Activated CD4-positive, alpha-beta T cell treated with anti-CD3 and anti-CD28 coated beads, Interleukin-2, Interleukin-6, amounts not matched to agents 100 ng/mL and 50 ng/mL, durations not matched to agents 16 hours and 8 hours (primary cell): ENCODE measurements around the gene CRBN.

Experiments used
- DNase-seq: peaks from one replicate; pipeline ENCODE4 v3.0.0-alpha.2; 2020

CRBN gene

DNA sequence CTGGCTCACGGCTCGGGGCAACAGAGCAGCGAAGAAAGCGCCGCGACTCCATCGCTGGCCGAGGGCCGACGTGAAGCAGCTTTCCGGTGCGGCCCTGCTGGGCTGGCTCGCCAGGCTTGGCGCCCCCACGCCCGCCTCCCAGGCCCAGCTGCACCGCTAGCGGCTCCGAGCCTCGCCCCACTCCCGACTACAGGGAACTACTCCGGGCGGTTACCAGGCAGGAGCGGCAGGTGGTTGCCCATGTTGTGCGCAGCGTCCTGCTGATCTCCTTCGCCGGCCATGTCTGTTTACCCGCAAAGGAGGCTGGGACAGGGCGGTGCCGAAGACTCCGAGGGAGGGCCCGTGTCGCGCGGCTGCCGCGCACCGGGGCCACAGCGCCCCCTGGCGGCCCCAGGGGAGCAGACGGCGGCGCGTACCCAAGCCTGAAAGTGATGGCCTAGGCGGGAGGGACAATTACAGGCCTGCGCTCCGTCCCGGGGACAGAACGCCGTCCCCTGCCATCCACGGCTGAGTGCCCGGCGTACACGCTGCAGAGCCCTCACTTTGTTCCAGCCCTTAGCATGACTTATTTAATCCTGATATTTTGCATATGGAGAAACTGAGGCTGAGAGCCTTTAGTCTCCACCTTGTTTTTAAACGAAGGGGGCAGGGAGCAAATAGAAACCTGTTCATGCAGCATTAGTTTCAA, at the start of gene CRBN:
Gene CRBN (minus strand): TSS at position 285 of the 688 bp plus-strand sequence. CDS start 4 bp downstream, at position 281.
- peak; percentile 91 for DNase-seq

DNA sequence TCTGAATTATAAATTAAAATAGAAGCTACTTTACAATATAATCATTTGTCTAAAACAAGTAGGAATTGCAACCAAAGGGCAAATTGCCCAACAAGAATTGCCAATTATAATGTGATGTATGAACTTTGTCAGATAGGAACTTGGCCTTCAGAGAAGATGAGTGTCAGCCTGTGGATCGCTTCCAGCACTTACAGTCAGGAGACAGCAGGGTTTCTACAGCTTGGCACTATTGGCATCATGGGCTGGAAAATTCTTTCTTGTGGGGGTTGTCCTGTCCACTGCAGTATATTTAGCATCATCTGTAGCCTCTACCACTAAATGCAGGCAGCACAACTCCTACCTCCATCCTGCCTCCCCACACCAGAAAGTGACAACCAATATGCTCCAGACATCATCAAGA, 48.1 kb upstream of the CRBN start:
- DNase-seq, result no peak

DNA sequence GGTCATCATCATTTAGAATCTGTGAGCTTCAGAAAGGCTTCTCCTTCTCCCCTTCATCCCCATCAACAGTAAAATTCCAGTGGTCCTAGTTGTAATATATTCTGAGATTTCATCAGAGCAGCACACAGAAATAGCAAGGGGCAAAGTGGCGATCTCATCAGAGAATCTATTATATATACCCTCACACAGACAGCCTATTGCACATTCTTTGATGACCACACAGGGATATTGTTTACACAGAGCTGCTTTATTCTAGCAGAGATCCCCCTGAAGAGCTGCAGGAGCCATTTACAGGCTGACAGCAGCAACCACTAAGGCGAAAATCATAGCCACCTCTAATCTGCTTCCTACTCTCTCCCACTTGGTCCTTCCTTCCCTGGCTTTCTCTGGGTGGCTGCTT, 42.0 kb upstream of the CRBN start:
- DNase-seq, result no peak

DNA sequence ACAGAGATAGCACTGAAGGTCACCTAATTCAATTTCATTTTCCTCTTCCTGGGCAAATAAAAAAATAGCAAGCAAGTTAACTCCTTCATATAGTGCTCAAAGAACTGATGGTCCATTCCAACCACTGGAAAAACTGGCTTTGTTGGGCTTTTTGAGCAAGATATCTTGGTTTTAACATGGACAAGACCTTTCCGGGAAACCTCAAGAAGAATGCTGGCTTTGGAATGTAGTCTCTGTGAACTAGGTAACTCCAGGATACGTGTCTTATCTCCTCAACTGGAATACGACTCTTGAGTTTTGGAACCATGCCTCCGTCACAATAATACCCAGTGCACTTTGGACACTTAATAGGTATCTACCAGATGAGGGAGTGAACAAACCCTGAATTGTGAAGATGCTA, 36.9 kb upstream of the CRBN start:
- DNase-seq, result no peak

DNA sequence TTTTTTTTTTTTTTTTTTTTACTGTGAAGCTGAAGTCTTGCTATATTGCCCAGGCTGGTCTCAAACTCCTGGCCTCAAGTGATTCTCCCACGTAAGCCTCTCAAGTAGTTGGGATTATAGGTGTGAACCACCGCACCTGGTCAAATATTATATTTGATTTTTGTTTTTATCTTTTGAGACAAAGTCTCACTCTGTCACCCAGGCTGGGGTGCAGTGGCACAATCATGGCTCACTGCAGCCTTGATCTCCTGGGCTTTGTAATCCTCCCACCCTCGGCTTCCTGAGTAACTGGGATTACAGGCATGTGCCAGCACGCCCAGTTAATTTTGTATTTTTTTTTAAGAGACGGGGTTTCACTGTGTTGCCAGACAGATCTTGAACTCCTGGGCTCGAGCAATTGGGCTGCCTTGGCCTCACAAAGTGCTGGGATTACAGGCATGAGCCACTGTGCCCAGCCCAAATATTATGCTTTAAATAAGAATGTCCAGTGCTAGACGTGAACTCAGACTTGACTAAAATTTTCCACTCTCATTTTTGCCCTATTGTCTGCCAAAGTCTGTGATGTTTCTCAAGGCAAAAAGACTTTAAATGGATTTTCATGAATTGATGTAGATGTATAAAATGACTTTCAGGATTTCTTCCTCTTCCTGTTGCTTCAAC, 33.4 kb upstream of the CRBN start:
- no peak for DNase-seq

DNA sequence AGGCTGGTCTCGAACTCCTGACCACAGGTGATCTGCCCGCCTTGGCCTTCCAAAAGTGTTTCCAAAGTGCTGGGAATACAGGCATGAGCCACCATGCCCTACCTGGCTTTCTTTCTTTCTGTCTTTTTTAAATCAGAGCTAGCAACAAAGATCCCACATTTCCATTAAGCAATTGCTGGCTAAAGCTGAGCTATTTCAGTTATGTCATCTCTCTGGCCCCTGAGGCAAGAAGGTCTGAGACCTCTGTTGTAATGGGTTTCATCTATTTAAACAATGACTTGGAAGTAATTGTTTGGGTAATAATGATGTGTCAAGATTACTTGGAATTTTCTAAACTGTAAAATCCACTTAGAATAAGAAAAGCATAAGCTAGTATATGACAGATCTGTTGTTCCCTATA, 30.2 kb upstream of the CRBN start:
- DNase-seq, result no peak

DNA sequence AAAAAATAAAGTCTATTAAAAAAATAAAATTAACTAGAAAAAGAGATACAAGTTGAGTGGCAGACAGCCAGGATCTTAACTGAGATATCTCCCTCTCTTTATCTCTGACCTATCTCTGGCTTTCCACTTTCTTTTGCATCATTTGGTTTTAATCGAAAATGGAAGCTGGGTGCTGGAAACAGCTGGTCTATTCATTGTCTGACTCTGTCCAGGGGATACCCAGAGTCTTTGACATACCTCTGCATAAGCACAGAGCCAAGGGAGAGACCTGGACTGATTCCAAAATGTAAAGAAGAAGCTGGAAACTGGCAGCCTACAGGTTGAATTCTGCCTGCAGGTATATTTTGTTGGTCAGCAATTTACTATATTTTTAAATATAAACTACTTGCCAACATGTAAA, 29.6 kb upstream of the CRBN start:
- DNase-seq, result no peak

DNA sequence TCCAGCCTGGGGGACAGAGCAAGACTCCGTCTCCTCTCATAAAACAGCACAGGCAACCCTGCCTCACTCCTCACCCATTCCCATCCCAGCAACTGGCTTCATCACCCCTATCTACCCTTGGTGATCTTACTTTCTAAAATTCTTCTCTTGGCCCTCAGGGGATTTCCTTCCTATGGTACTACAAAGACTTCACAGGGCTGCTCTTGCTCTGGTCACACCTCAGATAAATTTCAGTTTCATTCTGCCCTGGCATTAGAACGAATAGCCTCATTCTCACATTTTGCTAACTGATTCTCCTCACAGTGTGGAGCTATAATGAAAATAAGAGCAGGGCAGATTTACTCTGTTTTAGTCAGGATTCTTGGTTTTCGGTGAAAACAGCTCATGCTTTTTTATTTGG, 22.1 kb upstream of the CRBN start:
- DNase-seq, result peak; percentile 66

DNA sequence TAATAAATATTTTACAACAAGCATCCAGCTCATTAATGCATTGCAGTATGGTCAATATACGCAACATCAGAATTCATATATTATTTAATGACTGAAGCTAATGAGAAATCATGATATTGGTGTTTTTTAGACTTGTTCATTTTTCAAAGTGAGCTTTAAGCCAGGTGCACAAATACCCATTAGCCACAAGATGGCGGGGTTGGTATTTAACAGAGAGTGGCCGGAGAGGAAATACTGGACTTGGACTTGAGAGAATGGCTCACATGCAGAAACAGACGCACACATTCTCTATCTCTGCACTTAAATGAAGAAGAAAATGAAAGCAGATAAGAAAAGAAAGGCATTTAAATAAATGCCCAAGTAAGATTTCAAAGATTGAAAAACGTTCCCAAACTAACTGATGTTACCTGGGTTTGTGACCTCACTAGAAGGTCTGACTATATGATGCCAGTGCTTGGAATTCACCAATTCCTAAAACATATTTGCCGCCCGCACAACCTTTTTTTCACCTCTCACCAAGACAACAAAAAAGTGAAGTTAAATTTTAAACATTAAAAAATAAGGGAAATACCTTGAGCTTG, 21.2 kb upstream of the CRBN start:
- peak; percentile 68 for DNase-seq

DNA sequence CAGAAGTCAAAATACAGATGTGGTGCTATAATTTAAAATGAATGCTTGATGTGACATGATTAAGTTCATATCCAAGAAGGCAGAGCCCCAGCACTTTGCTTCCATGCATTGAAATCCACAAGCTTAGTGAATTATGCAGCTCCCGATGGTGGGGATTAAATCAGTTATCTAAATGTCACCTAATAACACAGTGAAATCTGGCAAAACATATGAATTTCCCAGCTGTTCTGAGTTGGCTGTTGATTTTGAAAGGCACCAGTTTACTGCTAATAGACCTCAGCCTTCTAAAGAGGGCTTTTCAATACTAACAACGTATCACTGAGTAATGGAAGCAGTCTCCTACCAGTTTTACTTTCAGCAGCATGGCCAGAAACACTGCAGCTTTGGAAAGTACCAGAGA, 19.8 kb upstream of the CRBN start:
- DNase-seq, result no peak

DNA sequence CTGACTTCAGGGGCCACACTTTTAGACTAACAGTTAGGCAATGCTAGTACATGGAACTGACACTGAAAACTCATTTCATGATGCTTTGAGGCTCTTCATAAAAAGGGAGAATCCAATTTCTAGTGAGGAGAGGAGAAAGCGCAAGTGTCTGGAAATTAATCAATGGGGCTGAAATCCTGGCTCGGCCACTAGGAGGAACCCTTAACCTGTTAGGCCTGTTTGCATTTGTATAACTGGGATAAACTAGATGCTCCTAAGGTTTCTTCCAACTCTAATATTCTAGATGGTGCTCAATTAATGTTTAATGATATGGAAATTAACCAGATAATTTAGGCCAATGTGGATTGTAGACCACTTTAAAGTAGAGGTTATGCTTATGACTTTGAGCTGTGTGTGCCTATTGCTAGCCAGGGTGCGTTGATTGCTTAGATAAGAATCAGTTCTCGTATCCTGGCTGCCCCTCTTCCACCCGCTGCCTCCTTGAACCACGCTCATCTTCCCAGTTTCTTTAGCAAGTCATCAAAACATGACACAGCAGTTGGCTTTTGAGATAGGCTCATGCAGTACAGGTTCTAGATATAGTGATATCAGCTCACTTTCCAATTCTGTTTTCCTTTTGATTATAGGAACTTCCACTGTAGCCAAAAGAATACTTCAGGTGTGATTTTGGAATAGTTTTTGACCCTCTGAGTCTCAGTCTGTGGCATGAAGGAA, 16.8 kb upstream of the CRBN start:
- DNase-seq, result no peak

DNA sequence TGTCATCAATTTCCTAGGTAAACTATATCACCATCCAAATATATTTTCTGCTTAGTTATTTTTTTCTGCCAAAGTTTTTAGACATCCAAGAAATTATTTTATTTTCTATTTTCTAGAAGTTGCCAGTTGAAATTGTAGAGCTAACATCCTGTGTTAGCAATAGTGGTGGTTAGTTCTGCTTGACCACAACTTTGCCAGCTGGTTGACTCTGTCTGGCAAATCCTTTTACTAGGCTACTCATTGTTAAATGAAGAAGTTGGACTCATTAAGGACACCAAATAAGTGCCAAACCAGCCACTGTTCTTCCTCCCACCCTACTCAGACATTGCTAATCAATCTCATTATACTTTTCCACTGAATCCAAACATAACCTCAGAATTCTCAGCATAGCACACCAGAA, 15.4 kb upstream of the CRBN start:
- no peak for DNase-seq

DNA sequence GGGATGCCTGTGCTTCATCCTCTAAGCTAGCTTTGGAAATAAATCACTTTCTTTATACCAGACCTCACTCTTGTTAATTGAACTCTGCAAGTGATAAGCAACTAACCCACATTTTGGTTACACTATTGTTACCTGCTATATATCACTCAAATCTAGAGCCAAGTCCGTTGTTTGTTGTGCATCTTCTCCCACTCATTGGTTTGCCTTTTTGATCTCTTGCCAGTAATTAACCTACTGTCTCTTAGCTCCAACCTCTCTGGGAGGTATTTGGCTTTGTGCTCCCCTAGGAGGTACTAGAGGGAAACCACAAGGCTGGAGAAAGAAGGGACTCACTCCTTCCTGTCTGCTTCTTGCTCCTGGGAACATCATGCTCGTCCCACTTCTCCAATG, 12.8 kb upstream of the CRBN start:
- no peak for DNase-seq

DNA sequence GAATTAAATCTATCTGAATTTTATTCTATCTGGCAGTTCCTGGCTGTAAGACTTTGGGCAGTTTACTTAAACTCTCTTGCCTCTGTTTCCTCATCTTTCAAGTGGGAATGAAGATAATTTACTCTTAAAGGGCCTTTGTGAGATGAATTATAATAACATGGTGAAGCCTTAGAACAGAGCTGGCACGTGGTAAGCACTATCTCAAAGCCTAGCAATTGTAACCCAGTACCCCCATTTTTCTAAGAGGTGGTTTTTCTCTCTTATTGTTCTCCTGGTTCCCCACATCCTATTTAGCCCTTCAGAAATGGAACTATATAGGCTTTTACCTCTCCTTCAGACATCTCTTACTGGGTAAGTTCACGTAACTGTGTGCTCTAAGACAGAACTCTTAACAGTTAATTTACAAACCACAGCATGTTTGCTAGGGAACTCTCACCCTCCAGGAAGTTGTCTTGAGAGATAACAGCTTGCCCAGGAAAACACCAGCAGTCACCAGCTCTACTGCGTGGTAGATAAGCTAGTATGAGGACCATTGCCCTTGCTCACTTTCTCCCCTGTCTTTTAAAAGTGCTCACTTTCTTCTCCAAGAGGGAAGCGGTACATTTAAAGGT, 12.3 kb upstream of the CRBN start:
- DNase-seq, result no peak

DNA sequence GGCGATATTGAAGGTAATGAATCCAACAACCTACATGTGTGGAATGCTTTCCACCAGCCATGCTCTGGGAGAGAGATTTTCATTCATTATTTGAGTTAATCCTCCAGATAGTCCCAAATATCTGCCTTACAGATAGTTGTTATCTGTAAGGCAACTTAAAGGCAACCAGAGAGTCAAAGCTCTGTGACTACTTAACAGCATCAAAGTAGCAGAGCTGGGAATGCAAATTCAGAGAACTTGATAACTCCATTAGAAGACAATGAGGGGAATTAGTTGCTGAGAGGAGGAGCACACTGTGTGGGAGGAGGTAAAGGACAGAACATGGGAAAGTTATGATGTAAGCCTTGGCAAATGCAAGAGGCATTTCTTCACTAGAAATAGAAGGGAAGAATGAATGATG, 10.5 kb upstream of the CRBN start:
- DNase-seq, result no peak

DNA sequence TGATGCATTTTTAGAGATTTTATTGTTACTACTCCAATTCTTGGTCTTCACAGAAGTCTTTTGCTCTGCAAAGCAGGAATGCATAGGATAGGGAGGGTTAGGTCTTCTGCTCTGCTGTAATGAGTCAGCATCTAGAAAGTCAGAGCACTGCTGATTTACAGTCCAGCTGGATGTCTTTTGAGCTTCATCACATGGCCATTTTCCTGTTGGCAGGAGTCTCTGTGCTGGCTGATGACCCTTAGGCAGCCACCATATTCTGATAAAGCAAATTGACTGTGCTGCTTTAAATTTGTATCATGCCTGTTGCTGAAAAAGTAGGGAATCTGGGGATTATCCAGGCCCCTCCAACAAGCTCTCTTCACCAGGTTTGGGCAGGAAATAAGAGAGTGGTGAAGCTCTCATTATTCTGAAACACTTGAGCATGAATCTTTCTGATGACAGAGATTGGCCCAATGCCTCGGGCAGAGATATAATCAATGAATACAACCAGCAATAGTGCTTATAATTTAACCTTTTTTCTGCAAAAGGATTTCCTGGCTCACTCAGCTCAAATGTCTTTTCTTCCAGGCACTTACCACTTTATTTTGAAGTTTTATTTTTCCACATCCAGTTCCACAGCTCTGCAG, 9.7 kb upstream of the CRBN start:
- no peak for DNase-seq

DNA sequence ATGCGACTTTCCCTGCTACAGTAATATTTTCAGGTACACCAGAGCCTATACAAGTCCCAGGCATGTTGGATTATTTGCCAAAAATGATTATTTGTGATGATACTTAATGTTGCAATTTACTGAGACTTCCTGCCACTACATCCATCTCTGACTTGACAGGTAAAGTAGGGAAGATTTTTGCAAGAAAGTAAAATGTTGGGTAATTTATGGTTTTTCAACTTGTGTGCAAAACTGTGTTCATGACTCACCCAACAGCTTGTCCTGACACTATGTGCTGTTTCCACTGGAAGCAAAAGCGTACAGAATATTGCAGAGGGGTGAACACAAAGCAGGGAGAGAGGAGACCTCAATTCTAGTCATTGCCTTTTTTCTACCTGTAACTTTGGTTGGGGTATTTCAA, 5.4 kb upstream of the CRBN start:
- no peak for DNase-seq

DNA sequence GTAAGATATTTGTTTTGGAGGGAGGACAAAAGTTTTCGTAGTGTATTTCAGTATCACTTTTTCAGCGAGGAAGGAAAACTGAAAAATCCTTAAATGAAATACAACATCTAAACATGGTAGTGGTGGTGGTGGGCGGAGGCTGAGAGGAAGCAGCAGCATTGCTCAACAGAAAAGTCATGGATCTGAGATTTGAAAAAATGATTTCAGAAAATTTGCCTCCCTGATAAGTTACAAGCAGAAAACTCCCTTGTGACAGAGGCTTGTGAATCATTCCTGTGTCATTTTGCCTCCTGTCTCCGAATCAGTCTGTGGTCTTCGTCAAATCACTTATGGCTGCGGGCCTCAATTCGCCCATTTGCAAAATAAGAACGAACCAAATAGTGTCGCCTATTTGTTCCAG, 965 bp upstream of the CRBN start:
- DNase-seq, result no peak

DNA sequence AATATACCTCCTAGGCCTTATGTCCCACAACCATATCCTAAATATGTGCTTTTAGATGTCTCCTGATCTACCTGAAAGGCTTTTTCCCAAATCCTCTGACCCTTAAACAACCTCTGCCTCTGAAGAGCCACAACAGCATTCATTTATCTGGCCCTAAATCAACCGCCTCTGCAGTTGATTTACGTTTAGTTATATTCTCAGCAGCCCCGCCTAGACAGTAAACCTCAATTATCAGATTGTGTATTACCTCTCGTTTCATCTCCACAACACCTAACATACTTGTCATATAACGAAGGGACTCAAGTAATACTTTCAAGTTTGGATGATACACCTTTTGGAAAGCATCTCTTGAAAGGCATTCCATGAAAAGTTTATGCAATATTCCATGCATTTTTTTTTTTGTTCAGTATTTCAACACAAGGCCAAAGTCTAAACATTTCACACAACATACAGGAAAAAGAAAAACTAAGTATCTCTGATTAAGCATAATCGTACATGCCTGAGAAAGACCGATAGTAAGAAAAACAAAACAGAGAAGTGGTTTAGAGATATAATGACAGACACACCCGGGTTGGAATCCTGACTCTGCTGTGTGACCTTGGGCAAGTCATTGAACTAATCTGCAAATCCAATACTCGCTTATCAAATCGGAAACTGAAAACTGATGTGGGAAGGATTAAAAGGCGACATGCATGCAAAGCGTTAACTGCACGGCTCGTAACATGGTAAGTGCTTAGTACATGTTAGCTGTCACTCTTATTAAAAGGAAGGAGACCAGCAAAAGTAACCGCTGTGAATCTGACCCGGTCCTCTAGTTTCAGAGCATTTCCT, 778 bp downstream of the CRBN start:
- no peak for DNase-seq

DNA sequence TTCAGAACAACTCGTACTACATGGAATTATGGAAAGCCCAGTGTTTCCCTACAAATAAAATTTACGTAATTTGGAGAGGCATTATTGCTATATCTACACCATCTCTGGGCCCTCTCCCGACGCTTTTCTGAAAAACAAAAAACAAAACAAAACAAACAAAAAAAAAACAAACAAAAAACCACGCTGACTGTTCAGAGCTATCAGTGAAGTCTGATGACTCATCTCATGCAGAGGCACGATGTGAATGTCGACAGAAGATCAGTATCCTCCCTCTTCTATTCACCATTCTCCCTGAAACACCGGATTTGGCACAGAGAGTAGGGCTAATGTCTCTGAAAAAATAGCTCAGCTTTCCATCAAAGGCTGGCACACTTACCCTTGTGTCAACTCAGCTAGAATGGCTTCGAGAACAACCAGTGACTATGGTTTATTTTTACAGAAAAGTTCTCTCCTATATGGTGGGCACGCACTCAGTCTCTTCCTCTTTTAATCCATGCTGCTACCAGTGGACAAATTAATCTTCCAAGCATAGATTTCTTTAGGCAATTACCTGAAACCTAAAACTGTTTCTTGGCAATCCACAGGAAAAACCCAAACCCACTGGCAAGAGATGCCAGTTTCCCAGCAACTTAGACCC, 1.5 kb downstream of the CRBN start:
- peak; percentile 32 for DNase-seq

DNA sequence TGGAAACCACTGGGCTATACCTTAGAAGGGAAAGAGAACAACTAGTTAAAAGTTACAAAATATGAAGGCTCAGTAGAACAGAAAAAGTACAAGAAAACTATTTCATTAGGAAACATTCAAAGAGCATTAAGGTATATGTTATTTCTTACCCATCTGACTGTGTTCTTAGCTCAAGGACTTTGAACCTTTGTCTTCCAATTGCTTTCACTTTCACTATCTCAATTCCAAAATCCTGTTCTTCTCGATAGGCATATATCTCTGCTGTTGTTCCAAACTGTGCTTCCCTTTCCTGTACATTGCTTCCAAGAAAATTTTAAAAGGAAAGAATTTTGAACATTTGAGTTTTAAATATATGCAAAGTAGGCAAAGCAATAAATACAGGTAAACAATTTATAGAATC, 6.9 kb downstream of the CRBN start:
- DNase-seq, result no peak

DNA sequence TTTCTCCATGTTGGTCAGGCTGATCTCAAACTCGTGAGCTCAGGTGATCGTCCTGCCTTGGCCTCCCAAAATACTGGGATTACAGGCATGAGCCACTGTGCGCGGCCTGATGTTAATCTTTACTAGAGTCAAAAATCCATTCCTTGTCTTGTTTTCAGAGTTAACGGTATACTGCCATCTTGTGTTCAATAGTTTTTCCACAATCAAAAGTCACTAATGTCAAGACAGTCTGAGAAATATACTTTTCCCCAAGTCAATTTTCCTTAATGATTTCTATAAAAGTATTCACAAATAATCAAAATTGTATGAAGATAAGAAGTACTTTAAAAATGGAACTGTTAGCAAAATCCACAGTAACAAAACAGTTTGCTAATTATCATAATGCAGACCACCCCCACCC, 8.5 kb downstream of the CRBN start:
- DNase-seq, result peak; percentile 38
